GM12865 (cell line): Measurements from ENCODE around the gene HLA-DQB2.
"Not testable (repeated sequence)": the region's sequence is repeated elsewhere in the genome, so short reads cannot be mapped to it uniquely, and the experiment has no call there.

Experiments used
- DNase-seq: peaks from one replicate; pipeline ENCODE4 v3.0.0; 2010; ENCODE audit warnings: low read depth
- H3K4me3 ChIP-seq: 2 replicates; pipeline ENCODE4 v1.5.1; 2011; ENCODE audit warnings: mild to moderate bottlenecking, low read depth, low read length, control low read depth
- CTCF ChIP-seq: IDR thresholded peaks from 2 replicates; pipeline ENCODE4 v1.5.1; 2011; ENCODE audit warnings: low read length, control low read depth, low read depth, inconsistent platforms; ENCODE audit not compliant: insufficient read depth; ENCODE audit errors: missing control alignments

HLA-DQB2 gene

GRCh38 chr6:32763421-32763820 lies at the start of gene HLA-DQB2:
HLA-DQB2 (minus strand) TSS chr6:32763532; CDS start chr6:32763470, 62 bp downstream.
- H3K4me3 ChIP-seq = no peak within 1 kb of the TSS
- TF ChIP-seq CTCF = no peak
- DNase-seq = no peak

- no peak for DNase-seq
- no peak overlapping the region for H3K4me3 ChIP-seq
These were observed 45.8 kb upstream of the HLA-DQB2 start for GRCh38 chr6:32809171-32809570.

GRCh38 chr6:32807020-32807580 lies 43.8 kb upstream of the HLA-DQB2 start:
- no peak for DNase-seq
- no peak overlapping the region for H3K4me3 ChIP-seq
- peak; percentile 3 for TF ChIP-seq CTCF

More at GRCh38 chr6:32809171-32809570, 45.8 kb upstream of the HLA-DQB2 start:
- TF ChIP-seq CTCF = no peak

GRCh38 chr6:32805404-32805803 lies 42.1 kb upstream of the HLA-DQB2 start:
- H3K4me3 ChIP-seq, DNase-seq: not testable (repeated sequence)

- no peak for DNase-seq
- TF ChIP-seq CTCF = no peak
These were observed 40.1 kb upstream of the HLA-DQB2 start for GRCh38 chr6:32803416-32803815.

GRCh38 chr6:32799740-32800139 lies 36.4 kb upstream of the HLA-DQB2 start:
- TF ChIP-seq CTCF = no peak
- H3K4me3 ChIP-seq = no peak overlapping the region
- no peak for DNase-seq

More at GRCh38 chr6:32803416-32803815, 40.1 kb upstream of the HLA-DQB2 start:
- H3K4me3 ChIP-seq = no peak overlapping the region

- H3K4me3 ChIP-seq = no peak overlapping the region
- no peak for TF ChIP-seq CTCF
- DNase-seq = no peak
These were observed 35.8 kb upstream of the HLA-DQB2 start for GRCh38 chr6:32799168-32799567.
